ENCODE measurements around the gene GREM1. TPM values are rescaled to one million over a fixed set of nuclear protein-coding genes. Genes with fewer than 3 reads are reported as not detected.

Gene GREM1
- total RNA-seq, 4 donors from 2014 or later: 0.44 to 7.8 (median 3.2) TPM; not detected in 1

DNA sequence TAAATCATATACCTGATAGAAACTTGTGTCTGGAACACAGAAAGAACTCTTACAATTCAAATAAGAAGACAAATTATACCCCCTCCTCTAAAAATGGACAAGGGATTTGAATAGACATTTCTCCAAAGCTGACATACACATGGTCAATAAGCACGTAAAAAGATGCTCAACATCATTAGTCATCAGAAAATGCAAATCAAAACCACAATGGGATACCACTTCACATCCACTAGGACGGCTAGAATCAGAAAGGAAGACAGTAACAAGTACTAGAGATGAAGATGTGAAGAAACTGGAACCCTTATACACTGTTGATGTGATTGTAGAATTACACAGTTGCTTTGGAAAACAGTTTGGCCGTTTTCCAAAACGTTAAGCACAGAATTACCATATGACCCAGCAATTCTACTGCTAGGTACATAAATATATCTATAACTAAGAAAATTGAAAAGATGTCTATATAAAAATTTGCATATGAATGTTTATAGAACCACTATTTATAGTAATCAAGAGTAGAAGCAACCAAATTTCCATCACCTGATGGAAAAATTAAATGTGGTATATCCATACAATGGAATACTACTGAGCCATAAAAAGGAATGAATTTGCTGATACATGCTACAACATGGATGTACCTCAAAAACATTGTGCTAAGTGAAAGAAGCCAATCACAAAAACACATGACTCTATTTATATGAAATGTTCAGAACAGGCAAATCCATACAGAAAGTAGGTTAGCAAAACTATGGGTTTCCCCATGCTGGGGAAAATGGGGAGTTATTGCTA is 60.8 kb downstream of the GREM1 start:
- TF ChIP-seq POLR2A (IDR thresholded peaks at IDR 0.05): no peak
- TF ChIP-seq, protein P1, sequence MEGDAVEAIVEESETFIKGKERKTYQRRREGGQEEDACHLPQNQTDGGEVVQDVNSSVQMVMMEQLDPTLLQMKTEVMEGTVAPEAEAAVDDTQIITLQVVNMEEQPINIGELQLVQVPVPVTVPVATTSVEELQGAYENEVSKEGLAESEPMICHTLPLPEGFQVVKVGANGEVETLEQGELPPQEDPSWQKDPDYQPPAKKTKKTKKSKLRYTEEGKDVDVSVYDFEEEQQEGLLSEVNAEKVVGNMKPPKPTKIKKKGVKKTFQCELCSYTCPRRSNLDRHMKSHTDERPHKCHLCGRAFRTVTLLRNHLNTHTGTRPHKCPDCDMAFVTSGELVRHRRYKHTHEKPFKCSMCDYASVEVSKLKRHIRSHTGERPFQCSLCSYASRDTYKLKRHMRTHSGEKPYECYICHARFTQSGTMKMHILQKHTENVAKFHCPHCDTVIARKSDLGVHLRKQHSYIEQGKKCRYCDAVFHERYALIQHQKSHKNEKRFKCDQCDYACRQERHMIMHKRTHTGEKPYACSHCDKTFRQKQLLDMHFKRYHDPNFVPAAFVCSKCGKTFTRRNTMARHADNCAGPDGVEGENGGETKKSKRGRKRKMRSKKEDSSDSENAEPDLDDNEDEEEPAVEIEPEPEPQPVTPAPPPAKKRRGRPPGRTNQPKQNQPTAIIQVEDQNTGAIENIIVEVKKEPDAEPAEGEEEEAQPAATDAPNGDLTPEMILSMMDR (IDR thresholded peaks at IDR 0.05): no peak
- Histone ChIP-seq H3K4me1 (no peaks in the 10 kb centered on the region), H3K36me3 (no peaks in the 10 kb centered on the region), H3K4me3 (replicated peaks in 1 of 3) (no peak overlapping the region), H3K27me3 (no peaks in the 10 kb centered on the region), H3K27ac (no peak overlapping the region), H3K9me3 (no peaks in the 10 kb centered on the region)
- WGBS, 2 donors: 90 to 92% methylated on average over 4 of the region's 4 CpGs
- no peak for DNase-seq
- intact Hi-C loops (cut with DNase I): no loop called here

GRCh38 chr15:32781781-32782180 is 64.0 kb downstream of the GREM1 start:
- no peak for DNase-seq
- Histone ChIP-seq H3K9me3 (no peaks in the 10 kb centered on the region), H3K36me3 (no peaks in the 10 kb centered on the region), H3K27ac (no peak overlapping the region), H3K27me3 (no peaks in the 10 kb centered on the region), H3K4me3 (replicated peaks in 1 of 3) (no peak overlapping the region), H3K4me1 (no peaks in the 10 kb centered on the region)
- WGBS, 2 donors: 82 to 87% methylated on average over 3 of the region's 3 CpGs
- TF ChIP-seq, protein P1 (IDR thresholded peaks at IDR 0.05): no peak
- no peak for TF ChIP-seq POLR2A (IDR thresholded peaks at IDR 0.05)
- intact Hi-C loops (cut with DNase I): no loop called here

DNA sequence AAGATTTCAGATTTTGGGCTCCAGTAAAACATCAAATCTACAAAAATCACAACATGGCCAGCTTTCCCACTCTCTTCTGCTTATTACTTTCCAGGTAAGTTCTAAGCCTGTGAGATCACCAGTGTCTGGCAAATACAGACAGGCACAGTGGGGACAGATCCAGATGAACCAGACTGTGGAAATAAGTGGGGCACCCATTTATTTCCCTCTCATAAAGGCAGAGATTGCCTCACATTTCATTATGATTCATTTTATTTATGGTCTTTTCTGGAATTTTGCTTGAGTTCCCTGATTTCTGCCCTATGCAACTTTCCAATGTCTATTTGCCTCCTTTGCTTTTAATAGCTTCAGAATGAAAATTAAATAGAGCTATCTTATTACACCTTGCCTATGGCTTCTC is 66.8 kb downstream of the GREM1 start:
- DNase-seq: no peak
- H3K4me1 ChIP-seq: no peaks in the 10 kb centered on the region
- H3K4me3 ChIP-seq (replicated peaks in 1 of 3): no peak overlapping the region
- no peaks in the 10 kb centered on the region for H3K36me3 ChIP-seq
- H3K27me3 ChIP-seq: no peaks in the 10 kb centered on the region
- no peaks in the 10 kb centered on the region for H3K9me3 ChIP-seq
- H3K27ac ChIP-seq: no peak overlapping the region
- TF ChIP-seq, protein P1 (IDR thresholded peaks at IDR 0.05): no peak
- no peak for TF ChIP-seq POLR2A (IDR thresholded peaks at IDR 0.05)
- intact Hi-C loops (cut with DNase I): no loop called here

DNA sequence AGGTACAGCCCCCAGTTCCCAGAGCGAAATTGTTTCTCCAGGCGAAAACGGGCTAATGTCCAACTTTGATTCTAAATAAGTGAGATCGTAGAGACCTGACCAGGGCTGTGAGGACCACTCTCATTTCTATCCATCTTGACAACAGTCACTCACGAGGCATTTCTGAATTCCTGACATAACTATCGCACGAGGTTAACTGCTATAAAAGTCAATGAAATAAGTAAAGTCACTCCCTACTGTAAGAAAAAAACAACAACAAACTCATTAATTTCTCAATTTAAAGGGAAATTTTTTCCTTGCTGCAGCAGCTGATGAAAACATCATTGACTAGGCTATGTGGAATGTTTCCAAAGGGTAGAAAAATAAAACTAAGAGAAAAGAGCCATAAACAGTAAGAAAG is 69.1 kb downstream of the GREM1 start:
- TF ChIP-seq POLR2A (IDR thresholded peaks at IDR 0.05): no peak
- TF ChIP-seq, protein P1 (IDR thresholded peaks at IDR 0.05): no peak
- Histone ChIP-seq H3K27me3 (no peaks in the 10 kb centered on the region), H3K9me3 (no peaks in the 10 kb centered on the region), H3K27ac (no peak overlapping the region), H3K4me3 (replicated peaks in 1 of 3) (no peak overlapping the region), H3K36me3 (no peaks in the 10 kb centered on the region), H3K4me1 (peaks cover 10% of the 10 kb centered on the region in 2 donors)
- DNase-seq: no peak
- intact Hi-C loops (cut with DNase I): no loop called here
- WGBS, 2 donors: 87 to 95% methylated on average over 7 of the region's 7 CpGs

- H3K4me3 ChIP-seq (replicated peaks in 1 of 3): no peak overlapping the region
- H3K27me3 ChIP-seq: no peaks in the 10 kb centered on the region
- 70 to 71% methylated on average over 5 of the region's 5 CpGs for WGBS, 2 donors
- DNase-seq: no peak
- no peaks in the 10 kb centered on the region for H3K36me3 ChIP-seq
- intact Hi-C loops (cut with DNase I): no loop called here
- peaks cover 10% of the 10 kb centered on the region in 2 donors for H3K4me1 ChIP-seq
- TF ChIP-seq POLR2A (IDR thresholded peaks at IDR 0.05): no peak
- TF ChIP-seq, protein P1 (IDR thresholded peaks at IDR 0.05): no peak
- no peak overlapping the region for H3K27ac ChIP-seq
- H3K9me3 ChIP-seq: no peaks in the 10 kb centered on the region
These were observed 70.1 kb downstream of the GREM1 start for GRCh38 chr15:32787949-32788348.

All from thyroid gland (tissue), 4 donors.